Neutrophil (primary cell): ENCODE results near the gene RARB.

ENCODE experiments used
- H3K27ac ChIP-seq: fragments of 200-600 bp; sonication (generic); 2 replicates; pipeline ENCODE4 v1.5.1; 2016; ENCODE audit warnings: mild to moderate bottlenecking, moderate library complexity
- H3K27me3 ChIP-seq: fragments of 200-600 bp; sonication (generic); 2 replicates; pipeline ENCODE4 v1.6.0; 2016; ENCODE audit warnings: mild to moderate bottlenecking
- H3K36me3 ChIP-seq: fragments of 200-600 bp; sonication (generic); 2 replicates; pipeline ENCODE4 v1.5.1; 2017
- H3K4me1 ChIP-seq, 2 experiments: fragments of 200-600 bp in 1 of 2; sonication (generic) in 1 of 2; 1 replicate in 1 of 2; 2 replicates in 1 of 2; pipeline versions ENCODE4 v1.5.1 to v1.6.1; 2013 to 2016; ENCODE audit warnings: low read depth in 1 of 2, low read length in 1 of 2, mild to moderate bottlenecking in 1 of 2, moderate library complexity in 1 of 2; ENCODE audit not compliant: control insufficient read depth in 1 of 2, insufficient read depth in 1 of 2
- H3K4me3 ChIP-seq, 2 experiments: fragments of 200-600 bp in 1 of 2; sonication (generic) in 1 of 2; 1 replicate in 1 of 2; 2 replicates in 1 of 2; pipeline ENCODE4 v1.5.1; 2013 to 2016; ENCODE audit warnings: low read depth in 1 of 2, low read length in 1 of 2, mild to moderate bottlenecking in 1 of 2, moderate library complexity in 1 of 2
- H3K9me3 ChIP-seq: fragments of 200-600 bp; sonication (generic); 2 replicates; pipeline ENCODE4 v1.5.1; 2016
- CTCF ChIP-seq: fragments of 200-600 bp; sonication (generic); IDR thresholded peaks from 2 replicates; pipeline ENCODE4 v1.5.1; 2016; ENCODE audit warnings: antibody characterized with exemption

The RARB gene

GRCh38 chr3:25454005-25454927, 26.2 kb downstream of the RARB start:
- H3K9me3 ChIP-seq: no peaks in the 10 kb centered on the region
- no peaks in the 10 kb centered on the region for H3K4me1 ChIP-seq
- H3K4me3 ChIP-seq: no peak overlapping the region
- no peak for TF ChIP-seq CTCF
- H3K36me3 ChIP-seq: no peaks in the 10 kb centered on the region
- H3K27me3 ChIP-seq: no peaks in the 10 kb centered on the region
- H3K27ac ChIP-seq: no peak overlapping the region

- no peaks in the 10 kb centered on the region for H3K27me3 ChIP-seq
- no peaks in the 10 kb centered on the region for H3K9me3 ChIP-seq
- TF ChIP-seq CTCF: no peak
- H3K4me3 ChIP-seq: no peak overlapping the region
- H3K36me3 ChIP-seq: no peaks in the 10 kb centered on the region
- H3K27ac ChIP-seq: no peak overlapping the region
- no peaks in the 10 kb centered on the region for H3K4me1 ChIP-seq
These were observed 27.5 kb downstream of the RARB start for GRCh38 chr3:25455441-25456132.

GRCh38 chr3:25456723-25457670, 28.9 kb downstream of the RARB start:
- H3K36me3 ChIP-seq: no peaks in the 10 kb centered on the region
- no peak for TF ChIP-seq CTCF
- H3K27me3 ChIP-seq: no peaks in the 10 kb centered on the region
- H3K4me3 ChIP-seq: no peak overlapping the region
- H3K9me3 ChIP-seq: no peaks in the 10 kb centered on the region
- no peak overlapping the region for H3K27ac ChIP-seq
- H3K4me1 ChIP-seq: no peaks in the 10 kb centered on the region

GRCh38 chr3:25457671-25458419, 29.8 kb downstream of the RARB start:
- no peaks in the 10 kb centered on the region for H3K27me3 ChIP-seq
- TF ChIP-seq CTCF: no peak
- no peaks in the 10 kb centered on the region for H3K9me3 ChIP-seq
- no peaks in the 10 kb centered on the region for H3K4me1 ChIP-seq
- no peaks in the 10 kb centered on the region for H3K36me3 ChIP-seq
- no peak overlapping the region for H3K4me3 ChIP-seq
- H3K27ac ChIP-seq: no peak overlapping the region

- Histone ChIP-seq H3K27ac (no peak overlapping the region), H3K4me3 (no peak overlapping the region), H3K4me1 (no peaks in the 10 kb centered on the region), H3K27me3 (no peaks in the 10 kb centered on the region), H3K9me3 (no peaks in the 10 kb centered on the region), H3K36me3 (no peaks in the 10 kb centered on the region)
- no peak for TF ChIP-seq CTCF
These were observed 30.4 kb downstream of the RARB start for GRCh38 chr3:25458420-25458814.
